Cardiac fibroblast (primary cell): Measurements from ENCODE around the gene HDAC4.

Source experiments
- DNase-seq, 2 donors: peaks; one replicate each; pipeline versions ENCODE4 v3.0.0 to v3.0.0-alpha.2; 2010; ENCODE audit warnings: low read depth in 2 of 2
- H3K4me3 ChIP-seq, 2 donors: replicated peaks in 1 of 2; 1 replicate in 1 of 2; 2 replicates in 1 of 2; pipeline ENCODE4 v1.5.1; 2011; ENCODE audit warnings: low read depth in 2 of 2, low read length in 2 of 2, mild to moderate bottlenecking in 2 of 2, moderate library complexity in 1 of 2
- CTCF ChIP-seq: IDR thresholded peaks from one replicate; pipeline ENCODE4 v1.5.1; 2011; ENCODE audit warnings: low read depth, mild to moderate bottlenecking, low read length, inconsistent platforms

HDAC4 gene

DNA sequence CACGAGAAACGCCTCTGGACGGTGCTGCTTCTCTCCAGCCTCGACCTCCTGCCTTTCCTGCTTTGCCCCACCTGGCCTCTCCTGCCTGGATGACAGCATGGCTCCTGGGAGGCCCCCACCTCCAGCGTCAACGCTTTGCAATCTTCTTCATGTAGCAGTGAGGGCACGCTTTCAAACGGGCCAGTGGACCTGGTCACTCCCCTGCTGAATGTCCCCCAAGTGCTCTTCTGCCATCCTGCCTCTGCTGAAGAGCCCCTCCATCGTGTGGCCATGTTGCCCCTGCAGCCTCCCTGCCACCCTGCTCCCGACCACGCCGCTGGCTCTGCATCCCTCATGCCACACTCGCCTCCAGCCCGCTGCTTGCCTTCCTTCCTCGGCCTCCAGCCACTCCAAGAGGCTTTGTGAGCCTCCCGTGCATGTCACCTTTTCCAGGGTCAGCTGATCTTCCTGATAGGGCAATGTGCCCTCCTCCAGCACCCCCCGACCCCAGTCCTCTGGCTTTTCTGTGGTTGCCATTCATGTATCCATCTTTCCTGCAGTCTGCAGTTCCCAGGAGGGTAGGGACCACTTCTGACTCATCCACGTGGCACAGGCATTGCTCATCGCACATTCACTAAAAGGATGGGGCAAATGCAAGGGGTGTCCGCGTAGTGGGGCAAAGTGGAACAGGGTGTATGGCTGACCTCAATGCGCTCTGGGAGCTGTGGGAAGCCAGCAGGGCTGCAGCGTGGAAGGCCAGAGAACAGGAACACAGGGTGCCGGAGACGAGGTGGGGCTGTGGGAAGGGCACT, 284.2 kb downstream of the HDAC4 start:
- TF ChIP-seq CTCF: no peak
- DNase-seq: peak in 1 of 2 donors; percentile 40
- H3K4me3 ChIP-seq: no peak overlapping the region

DNA sequence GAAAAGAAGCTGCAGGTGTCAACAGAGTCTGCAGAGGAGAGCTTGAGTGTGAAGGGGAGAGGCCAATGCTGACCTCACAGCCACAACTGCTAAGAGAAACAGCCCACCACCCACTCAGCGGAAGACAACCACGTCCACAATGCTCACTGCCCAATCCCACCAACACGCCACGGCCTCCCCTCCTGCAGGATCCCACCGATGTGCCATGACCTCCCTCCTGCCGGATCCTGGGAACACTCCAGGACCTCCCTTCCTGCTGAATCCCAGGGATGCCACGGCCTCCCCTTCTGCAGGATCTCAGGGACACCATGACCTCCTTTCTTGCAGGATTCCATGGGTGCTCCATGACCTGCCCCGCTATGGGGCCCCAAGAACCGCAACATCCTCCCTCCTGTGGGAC, 285.2 kb downstream of the HDAC4 start:
- TF ChIP-seq CTCF: no peak
- no peak for DNase-seq
- no peak overlapping the region for H3K4me3 ChIP-seq

DNA sequence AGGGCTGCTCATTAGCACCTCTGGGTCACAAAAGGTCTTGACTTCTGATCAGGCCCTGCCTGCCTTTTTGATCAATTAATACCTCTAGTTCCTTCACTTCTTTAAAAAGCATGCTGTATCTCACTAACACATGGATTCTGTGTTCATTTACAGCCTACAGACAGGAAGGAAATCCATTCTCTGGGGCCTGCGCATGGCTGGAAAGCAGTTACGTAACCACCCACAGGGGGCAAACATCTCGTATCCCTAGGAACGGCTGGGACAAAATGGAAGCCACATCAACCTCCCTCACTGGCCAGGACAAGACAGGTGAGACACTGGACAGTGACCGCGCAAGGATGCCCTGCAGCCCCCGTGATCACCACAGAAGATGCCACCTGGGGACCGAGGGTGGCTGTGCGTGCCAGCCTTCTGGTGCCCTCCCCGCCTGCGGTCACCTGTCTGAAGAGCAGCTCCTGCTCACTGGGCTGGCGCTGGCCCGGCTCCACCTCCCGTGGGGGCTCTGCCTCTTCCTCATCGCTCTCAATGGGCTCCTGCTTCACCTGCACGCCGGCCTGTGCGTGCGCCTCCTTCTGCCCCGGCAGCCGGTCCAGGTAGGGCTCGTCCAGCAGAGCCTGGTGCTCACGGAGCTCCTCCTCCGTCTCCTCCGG, 286.1 kb downstream of the HDAC4 start:
- no peak overlapping the region for H3K4me3 ChIP-seq
- peak; percentile 6 to 32 for DNase-seq
- TF ChIP-seq CTCF: no peak

DNA sequence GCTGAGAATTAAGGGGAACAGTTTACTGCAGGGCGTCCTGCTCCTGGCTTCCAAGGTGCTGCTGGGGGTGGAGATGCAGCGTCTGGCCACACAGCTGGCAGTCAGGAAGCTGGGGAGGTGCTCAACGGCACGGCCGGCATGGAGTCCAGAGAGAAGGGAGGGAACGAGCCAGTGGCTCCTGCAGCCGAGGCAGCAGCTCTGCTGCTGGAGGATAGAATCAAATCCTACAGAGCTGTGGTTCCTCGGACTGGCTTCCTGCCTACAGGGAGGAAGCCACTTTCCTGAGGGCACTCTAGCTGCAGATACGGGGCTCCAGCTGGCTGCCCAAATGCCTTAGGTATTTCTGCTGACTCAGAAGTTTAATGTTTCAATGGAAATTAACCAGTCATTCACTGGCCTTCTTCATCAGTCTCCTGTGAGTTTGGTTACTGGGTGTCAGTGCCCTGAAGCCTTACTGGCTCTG, 286.7 kb downstream of the HDAC4 start:
- H3K4me3 ChIP-seq: no peak overlapping the region
- peak; percentile 17 to 71 for DNase-seq
- no peak for TF ChIP-seq CTCF

DNA sequence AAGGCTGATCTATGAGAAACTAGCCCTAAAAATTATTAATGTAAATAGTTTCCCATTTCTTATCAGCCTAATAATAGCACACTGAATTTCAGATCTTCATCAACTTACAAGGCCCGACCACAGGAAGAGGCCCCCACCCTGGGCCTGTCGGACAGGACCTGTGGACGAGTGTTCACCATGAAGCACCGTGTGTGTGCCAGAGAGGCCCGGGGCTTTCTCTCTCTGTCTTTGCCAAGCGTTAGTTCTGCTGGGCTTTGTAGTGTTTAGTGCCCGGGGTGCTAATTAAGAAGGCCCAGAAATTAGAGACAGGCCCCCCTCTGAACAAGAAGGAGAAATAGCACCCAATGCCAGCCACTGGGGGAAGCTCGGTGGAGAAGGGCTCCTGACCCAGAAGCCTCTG, 287.2 kb downstream of the HDAC4 start:
- DNase-seq: no peak
- no peak overlapping the region for H3K4me3 ChIP-seq
- no peak for TF ChIP-seq CTCF

DNA sequence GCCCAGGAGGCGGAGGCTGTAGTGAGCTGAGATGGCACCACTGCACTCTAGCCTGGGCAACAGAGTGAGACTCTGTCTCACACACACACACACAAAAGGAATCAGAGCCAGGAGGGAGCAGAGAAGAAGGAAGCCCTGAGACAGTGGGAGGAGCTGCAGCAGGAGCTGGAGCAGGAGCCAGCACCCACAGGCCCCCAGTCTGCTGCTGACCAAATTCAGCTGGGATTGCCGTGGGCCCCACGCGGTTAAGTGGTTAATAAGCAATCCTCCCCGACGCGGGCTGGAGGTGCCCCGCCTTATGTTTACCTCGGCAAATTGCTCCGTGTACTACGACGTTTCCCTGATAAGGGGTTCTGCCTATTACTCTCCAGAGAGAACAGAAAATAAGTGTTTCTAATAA, 287.6 kb downstream of the HDAC4 start:
- peak; percentile 7 to 62 for DNase-seq
- H3K4me3 ChIP-seq: no peak overlapping the region
- no peak for TF ChIP-seq CTCF
